Kidney epithelial cell (primary cell): ENCODE data around the gene GHR. TPM values are rescaled to one million over a fixed set of nuclear protein-coding genes. Genes with fewer than 3 reads are reported as not detected.

Experiments
- DNase-seq: peaks from one replicate; pipeline ENCODE4 v3.0.0-alpha.2; 2010; ENCODE audit warnings: low read depth
- H3K27me3 ChIP-seq: 2 replicates; pipeline ENCODE4 v1.6.0; 2011; ENCODE audit warnings: low read length; ENCODE audit not compliant: control insufficient read depth, insufficient read depth
- H3K36me3 ChIP-seq: 2 replicates; pipeline ENCODE4 v1.5.1; 2011; ENCODE audit warnings: low read length; ENCODE audit not compliant: control insufficient read depth, insufficient read depth
- H3K4me3 ChIP-seq: 2 replicates; pipeline ENCODE4 v1.5.1; 2011; ENCODE audit warnings: low read depth, mild to moderate bottlenecking, control low read depth, low read length
- CTCF ChIP-seq: IDR thresholded peaks from 2 replicates; pipeline ENCODE4 v1.5.1; 2011; ENCODE audit warnings: mild to moderate bottlenecking, moderate library complexity, low read length, control low read depth, inconsistent platforms; ENCODE audit not compliant: insufficient read depth, poor library complexity, severe bottlenecking
- total RNA-seq: library from RNA; depleted of rRNA; stranded (reverse); fragments of >200 nt; gene quantifications from 2 replicates; pipeline ENCODE4 v1.2.3, GENCODE V29; 2015

The GHR gene
- total RNA-seq, 1 donor from 2014 or later: 0.63 TPM

- Histone ChIP-seq H3K27me3 (no peaks in the 10 kb centered on the region), H3K4me3 (no peak overlapping the region), H3K36me3 (no peaks in the 10 kb centered on the region)
- no peak for TF ChIP-seq CTCF
- no peak for DNase-seq
Measured at GRCh38 chr5:42390115-42390514, 33.1 kb upstream of the GHR start.

- Histone ChIP-seq H3K27me3 (no peaks in the 10 kb centered on the region), H3K36me3 (no peaks in the 10 kb centered on the region), H3K4me3 (no peak overlapping the region)
- DNase-seq: no peak
- TF ChIP-seq CTCF: no peak
Measured at GRCh38 chr5:42392917-42393316, 30.3 kb upstream of the GHR start.

- no peak for DNase-seq
- no peaks in the 10 kb centered on the region for H3K36me3 ChIP-seq
- no peak overlapping the region for H3K4me3 ChIP-seq
- TF ChIP-seq CTCF: no peak
- no peaks in the 10 kb centered on the region for H3K27me3 ChIP-seq
Measured at GRCh38 chr5:42396111-42396510, 27.1 kb upstream of the GHR start.

GRCh38 chr5:42397267-42397666 lies 26.0 kb upstream of the GHR start:
- H3K36me3 ChIP-seq: no peaks in the 10 kb centered on the region
- no peaks in the 10 kb centered on the region for H3K27me3 ChIP-seq
- no peak overlapping the region for H3K4me3 ChIP-seq
- no peak for TF ChIP-seq CTCF
- DNase-seq: no peak

GRCh38 chr5:42399702-42400101 lies 23.5 kb upstream of the GHR start:
- H3K27me3 ChIP-seq: no peaks in the 10 kb centered on the region
- DNase-seq: no peak
- H3K4me3 ChIP-seq: no peak overlapping the region
- TF ChIP-seq CTCF: no peak
- H3K36me3 ChIP-seq: no peaks in the 10 kb centered on the region

GRCh38 chr5:42400474-42400873 lies 22.8 kb upstream of the GHR start:
- H3K27me3 ChIP-seq: no peaks in the 10 kb centered on the region
- H3K4me3 ChIP-seq: no peak overlapping the region
- H3K36me3 ChIP-seq: no peaks in the 10 kb centered on the region
- no peak for DNase-seq
- no peak for TF ChIP-seq CTCF
